Heart left ventricle (tissue), 13 donors: Measurements from ENCODE around the gene CAPN11.

Experiments used
- POLR2A ChIP-seq, 2 donors: fragments of 450-650 bp; IDR thresholded peaks; one replicate each; pipeline ENCODE4 v1.6.1; 2017; ENCODE audit warnings: antibody characterized with exemption in 2 of 2, mild to moderate bottlenecking in 2 of 2, moderate library complexity in 2 of 2
- TF ChIP-seq, protein P1 (sequence below), 12 donors: fragments of 200-600 bp; sonication (generic) in 4 of 12; IDR thresholded peaks; one replicate each; pipeline versions ENCODE4 v1.5.0 to v1.8.0; 2018 to 2022; ENCODE audit warnings: antibody characterized with exemption in 12 of 12, mild to moderate bottlenecking in 5 of 12
- donor health status: ischemic (EF 13 %, LVEDD 7.1; RV severe dilation, severe dysfunction).
- donor health status: DM: no; HTN: yes; CAD: no.
- donor health status: DM: no; HTN: no; CAD: no.
- donor health status: ischemic (EF 25% LVEDD 6.9; RV normal size, moderate dysfunction).
- donor health status: ischemic (EF 25% LVEDD 5.7; RV mildly dilated, moderate dysfunction).
- donor health status: ischemic (EF 35%, LVEDD 5.7; RV mildly dilated, moderate dysfunction).
- donor health status: nonischemic (EF 11% LVEDD 7.7; RV severe dilation, severe dysfunction).
- donor health status: DM: yes; HTN: yes; CAD: no.
- donor health status: PGD.
- donor health status: ischemic (EF 29% LVEDD 5.4; RV normal size, mild dysfunction).
- donor health status: nonischemic (EF 23%, LVEDD 6.1; RV moderate dilation, normal function).

DNA sequence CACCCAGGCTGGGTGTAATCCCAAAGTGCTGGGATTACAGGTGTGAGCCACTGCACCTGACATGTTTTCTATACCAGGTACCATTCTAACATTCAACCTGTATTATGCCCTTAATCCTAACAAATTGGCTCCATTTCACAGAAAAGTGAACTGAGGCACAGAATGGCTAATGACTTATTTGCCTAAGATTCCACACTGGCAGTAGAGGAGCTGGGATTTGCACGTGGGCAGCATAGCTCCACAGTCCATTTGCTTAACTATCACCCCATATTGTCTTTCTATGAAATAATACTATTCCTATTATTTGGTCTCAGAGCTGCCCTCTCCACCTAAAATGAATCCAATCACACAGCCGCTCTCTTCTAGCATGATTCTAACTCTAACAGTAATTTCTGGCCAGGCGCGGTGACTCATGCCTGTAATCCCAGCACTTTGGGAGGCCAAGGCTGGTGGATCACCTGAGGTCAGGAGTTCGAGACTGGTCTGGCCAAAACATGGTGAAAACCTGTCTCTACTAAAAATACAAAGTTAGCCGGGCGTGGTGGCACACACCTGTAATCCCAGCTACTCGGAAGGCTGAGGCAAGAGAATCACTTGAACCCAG is 34.8 kb downstream of the CAPN11 start:
- TF ChIP-seq, protein P1, sequence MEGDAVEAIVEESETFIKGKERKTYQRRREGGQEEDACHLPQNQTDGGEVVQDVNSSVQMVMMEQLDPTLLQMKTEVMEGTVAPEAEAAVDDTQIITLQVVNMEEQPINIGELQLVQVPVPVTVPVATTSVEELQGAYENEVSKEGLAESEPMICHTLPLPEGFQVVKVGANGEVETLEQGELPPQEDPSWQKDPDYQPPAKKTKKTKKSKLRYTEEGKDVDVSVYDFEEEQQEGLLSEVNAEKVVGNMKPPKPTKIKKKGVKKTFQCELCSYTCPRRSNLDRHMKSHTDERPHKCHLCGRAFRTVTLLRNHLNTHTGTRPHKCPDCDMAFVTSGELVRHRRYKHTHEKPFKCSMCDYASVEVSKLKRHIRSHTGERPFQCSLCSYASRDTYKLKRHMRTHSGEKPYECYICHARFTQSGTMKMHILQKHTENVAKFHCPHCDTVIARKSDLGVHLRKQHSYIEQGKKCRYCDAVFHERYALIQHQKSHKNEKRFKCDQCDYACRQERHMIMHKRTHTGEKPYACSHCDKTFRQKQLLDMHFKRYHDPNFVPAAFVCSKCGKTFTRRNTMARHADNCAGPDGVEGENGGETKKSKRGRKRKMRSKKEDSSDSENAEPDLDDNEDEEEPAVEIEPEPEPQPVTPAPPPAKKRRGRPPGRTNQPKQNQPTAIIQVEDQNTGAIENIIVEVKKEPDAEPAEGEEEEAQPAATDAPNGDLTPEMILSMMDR (IDR thresholded peaks at IDR 0.05): no peak
- TF ChIP-seq POLR2A (IDR thresholded peaks at IDR 0.05): no peak
